Measurements from ENCODE around the gene FBXL7. TPM values are rescaled to one million over a fixed set of nuclear protein-coding genes. Genes with fewer than 3 reads are reported as not detected.

The FBXL7 gene
- total RNA-seq, 2 experiments from 2014 or later = not detected

DNA sequence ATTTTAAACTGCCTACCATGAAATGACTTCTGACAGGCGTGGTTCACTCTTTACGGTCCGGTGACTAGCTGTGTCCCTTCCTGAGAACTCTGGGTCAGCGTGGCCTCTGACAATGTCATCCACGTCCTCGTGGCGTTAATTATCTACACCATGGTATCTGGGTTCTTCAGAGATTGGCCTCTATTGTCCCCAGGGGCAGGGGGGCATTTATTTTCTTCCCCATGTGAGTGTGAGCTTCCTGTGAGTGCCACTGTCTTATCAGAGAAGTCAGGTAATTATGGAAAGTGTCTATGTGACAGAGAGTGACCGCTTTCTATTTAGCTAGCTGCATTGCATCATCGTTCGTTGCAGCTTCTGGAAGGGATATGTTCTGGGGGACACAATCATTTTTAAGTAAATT, 77.2 kb downstream of the FBXL7 start:
- Histone ChIP-seq H3K79me2 (ENCODE audit: insufficient read depth, low read depth, low read length) (no peaks in the 10 kb centered on the region), H3K4me3 (ENCODE audit: low read depth, low read length, poor library complexity, severe bottlenecking) (no peak overlapping the region), H3K4me1 (ENCODE audit: insufficient read depth, low read length, poor library complexity, severe bottlenecking) (no peaks in the 10 kb centered on the region), H3K9me3 (ENCODE audit: low read length) (no peaks in the 10 kb centered on the region), H3K36me3 (ENCODE audit: insufficient read depth, low read length) (no peaks in the 10 kb centered on the region), H3K4me2 (ENCODE audit: low read length) (no peak overlapping the region), H3K27ac (ENCODE audit: low read depth, low read length, poor library complexity, severe bottlenecking) (no peak overlapping the region), H2AFZ (ENCODE audit: low read length) (no peak overlapping the region), H4K20me1 (ENCODE audit: insufficient read depth, low read length) (no peaks in the 10 kb centered on the region), H3K9me2 (ENCODE audit: insufficient read depth, low read length) (no peaks in the 10 kb centered on the region)
- TF ChIP-seq EZH2phosphoT487 (IDR thresholded peaks at IDR 0.05; ENCODE audit: borderline replicate concordance, low read depth, low read length) (no peak), CTCF (conservative IDR thresholded peaks at IDR 0.05; ENCODE audit: low read length) (no peak)
- no TSS peak for BruUV-seq (replicated peaks)
- no peak for DNase-seq (ENCODE audit: low spot score)
- intact Hi-C loops (cut with micrococcal nuclease; ENCODE audit: unreplicated experiment) = no loop called here
- POLR2A ChIA-PET = interaction anchor here (0.7 to 0.8 kb wide), 3 partner anchors 11 to 181 kb away, joined by 3 to 4 read pairs (median 3); no protein-coding TSS in a partner anchor
- CTCF ChIA-PET (ENCODE audit: unreplicated experiment) = no interaction called here

GRCh38 chr5:15577831-15578230, 77.9 kb downstream of the FBXL7 start:
- Histone ChIP-seq H3K9me3 (ENCODE audit: low read length) (no peaks in the 10 kb centered on the region), H4K20me1 (ENCODE audit: insufficient read depth, low read length) (no peaks in the 10 kb centered on the region), H2AFZ (ENCODE audit: low read length) (no peak overlapping the region), H3K4me3 (ENCODE audit: low read depth, low read length, poor library complexity, severe bottlenecking) (no peak overlapping the region), H3K4me1 (ENCODE audit: insufficient read depth, low read length, poor library complexity, severe bottlenecking) (no peaks in the 10 kb centered on the region), H3K4me2 (ENCODE audit: low read length) (no peak overlapping the region), H3K9me2 (ENCODE audit: insufficient read depth, low read length) (no peaks in the 10 kb centered on the region), H3K27ac (ENCODE audit: low read depth, low read length, poor library complexity, severe bottlenecking) (no peak overlapping the region), H3K79me2 (ENCODE audit: insufficient read depth, low read depth, low read length) (no peaks in the 10 kb centered on the region), H3K36me3 (ENCODE audit: insufficient read depth, low read length) (no peaks in the 10 kb centered on the region)
- ChIA-PET CTCF (ENCODE audit: unreplicated experiment) (no interaction called here), POLR2A (no interaction called here)
- no TSS peak for BruUV-seq (replicated peaks)
- TF ChIP-seq CTCF (conservative IDR thresholded peaks at IDR 0.05; ENCODE audit: low read length) (no peak), EZH2phosphoT487 (IDR thresholded peaks at IDR 0.05; ENCODE audit: borderline replicate concordance, low read depth, low read length) (no peak)
- DNase-seq (ENCODE audit: low spot score) = no peak
- intact Hi-C loops (cut with micrococcal nuclease; ENCODE audit: unreplicated experiment) = no loop called here

DNA sequence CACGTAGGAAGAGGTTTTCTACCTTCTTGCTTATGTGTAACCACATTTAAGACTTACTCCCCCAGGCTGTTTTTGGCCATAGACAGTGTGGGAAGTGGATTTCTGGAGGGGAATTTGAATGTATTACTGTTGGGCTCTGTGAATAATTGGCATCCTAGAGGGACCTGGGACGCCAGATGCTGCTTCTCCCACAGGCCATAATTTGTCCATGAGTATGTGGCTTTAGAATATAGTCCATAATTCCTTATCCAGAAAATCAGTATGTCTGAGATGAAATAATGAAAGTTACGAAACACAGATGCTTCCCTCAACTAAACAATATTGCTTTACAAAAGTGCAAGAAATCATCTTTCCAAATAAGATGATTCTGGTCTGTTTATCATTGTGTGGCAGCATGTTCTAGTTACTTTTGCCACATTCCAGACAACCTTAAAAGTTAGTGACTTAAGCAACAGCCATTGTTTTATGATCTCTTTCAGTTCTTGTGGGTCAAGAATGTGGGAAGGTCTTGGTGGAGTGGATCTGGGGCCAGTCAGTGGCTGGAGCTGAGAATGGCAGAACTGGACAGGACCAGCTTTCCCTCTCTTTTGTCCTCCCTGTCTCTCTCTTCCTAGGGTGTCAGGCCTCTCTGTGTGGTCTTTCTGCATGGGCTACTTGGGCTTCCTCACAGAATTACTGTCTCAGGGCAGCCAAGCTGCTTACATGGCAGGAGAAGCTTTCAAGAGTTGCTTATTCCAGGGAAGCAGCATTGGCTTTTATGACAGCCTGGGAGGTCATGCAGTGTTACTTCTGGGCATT, 79.4 kb downstream of the FBXL7 start:
- no peak for DNase-seq (ENCODE audit: low spot score)
- intact Hi-C loops (cut with micrococcal nuclease; ENCODE audit: unreplicated experiment) = no loop called here
- Histone ChIP-seq H3K9me2 (ENCODE audit: insufficient read depth, low read length) (no peaks in the 10 kb centered on the region), H3K27ac (ENCODE audit: low read depth, low read length, poor library complexity, severe bottlenecking) (no peak overlapping the region), H3K9me3 (ENCODE audit: low read length) (no peaks in the 10 kb centered on the region), H3K79me2 (ENCODE audit: insufficient read depth, low read depth, low read length) (no peaks in the 10 kb centered on the region), H2AFZ (ENCODE audit: low read length) (no peak overlapping the region), H3K36me3 (ENCODE audit: insufficient read depth, low read length) (no peaks in the 10 kb centered on the region), H3K4me2 (ENCODE audit: low read length) (no peak overlapping the region), H3K4me1 (ENCODE audit: insufficient read depth, low read length, poor library complexity, severe bottlenecking) (no peaks in the 10 kb centered on the region), H4K20me1 (ENCODE audit: insufficient read depth, low read length) (no peaks in the 10 kb centered on the region), H3K4me3 (ENCODE audit: low read depth, low read length, poor library complexity, severe bottlenecking) (no peak overlapping the region)
- BruUV-seq (replicated peaks) = no TSS peak
- ChIA-PET POLR2A (no interaction called here), CTCF (ENCODE audit: unreplicated experiment) (no interaction called here)
- TF ChIP-seq EZH2phosphoT487 (IDR thresholded peaks at IDR 0.05; ENCODE audit: borderline replicate concordance, low read depth, low read length) (no peak), CTCF (conservative IDR thresholded peaks at IDR 0.05; ENCODE audit: low read length) (no peak)
